Body of pancreas (tissue), 4 donors: ENCODE measurements around the gene PRRT4.

ENCODE experiments used
- POLR2A ChIP-seq, 3 donors: fragments of 450-650 bp; IDR thresholded peaks; one replicate each; pipeline ENCODE4 v1.6.1; 2016; ENCODE audit warnings: antibody characterized with exemption in 3 of 3, mild to moderate bottlenecking in 2 of 3
- TF ChIP-seq, protein P1 (sequence below), 7 experiments: fragments of 450-650 bp in 4 of 7; fragments of 200-600 bp in 3 of 7; sonication (generic) in 3 of 7; IDR thresholded peaks; one replicate each; pipeline ENCODE4 v1.5.1; 2016 to 2019; ENCODE audit warnings: antibody characterized with exemption in 7 of 7

- TF ChIP-seq, protein P1, sequence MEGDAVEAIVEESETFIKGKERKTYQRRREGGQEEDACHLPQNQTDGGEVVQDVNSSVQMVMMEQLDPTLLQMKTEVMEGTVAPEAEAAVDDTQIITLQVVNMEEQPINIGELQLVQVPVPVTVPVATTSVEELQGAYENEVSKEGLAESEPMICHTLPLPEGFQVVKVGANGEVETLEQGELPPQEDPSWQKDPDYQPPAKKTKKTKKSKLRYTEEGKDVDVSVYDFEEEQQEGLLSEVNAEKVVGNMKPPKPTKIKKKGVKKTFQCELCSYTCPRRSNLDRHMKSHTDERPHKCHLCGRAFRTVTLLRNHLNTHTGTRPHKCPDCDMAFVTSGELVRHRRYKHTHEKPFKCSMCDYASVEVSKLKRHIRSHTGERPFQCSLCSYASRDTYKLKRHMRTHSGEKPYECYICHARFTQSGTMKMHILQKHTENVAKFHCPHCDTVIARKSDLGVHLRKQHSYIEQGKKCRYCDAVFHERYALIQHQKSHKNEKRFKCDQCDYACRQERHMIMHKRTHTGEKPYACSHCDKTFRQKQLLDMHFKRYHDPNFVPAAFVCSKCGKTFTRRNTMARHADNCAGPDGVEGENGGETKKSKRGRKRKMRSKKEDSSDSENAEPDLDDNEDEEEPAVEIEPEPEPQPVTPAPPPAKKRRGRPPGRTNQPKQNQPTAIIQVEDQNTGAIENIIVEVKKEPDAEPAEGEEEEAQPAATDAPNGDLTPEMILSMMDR (IDR thresholded peaks at IDR 0.05), result no peak
- no peak for TF ChIP-seq POLR2A (IDR thresholded peaks at IDR 0.05)
These were observed 4.3 kb downstream of the PRRT4 start for GRCh38 chr7:128357217-128357613.
